ENCODE results near the gene WDR54.

DNA sequence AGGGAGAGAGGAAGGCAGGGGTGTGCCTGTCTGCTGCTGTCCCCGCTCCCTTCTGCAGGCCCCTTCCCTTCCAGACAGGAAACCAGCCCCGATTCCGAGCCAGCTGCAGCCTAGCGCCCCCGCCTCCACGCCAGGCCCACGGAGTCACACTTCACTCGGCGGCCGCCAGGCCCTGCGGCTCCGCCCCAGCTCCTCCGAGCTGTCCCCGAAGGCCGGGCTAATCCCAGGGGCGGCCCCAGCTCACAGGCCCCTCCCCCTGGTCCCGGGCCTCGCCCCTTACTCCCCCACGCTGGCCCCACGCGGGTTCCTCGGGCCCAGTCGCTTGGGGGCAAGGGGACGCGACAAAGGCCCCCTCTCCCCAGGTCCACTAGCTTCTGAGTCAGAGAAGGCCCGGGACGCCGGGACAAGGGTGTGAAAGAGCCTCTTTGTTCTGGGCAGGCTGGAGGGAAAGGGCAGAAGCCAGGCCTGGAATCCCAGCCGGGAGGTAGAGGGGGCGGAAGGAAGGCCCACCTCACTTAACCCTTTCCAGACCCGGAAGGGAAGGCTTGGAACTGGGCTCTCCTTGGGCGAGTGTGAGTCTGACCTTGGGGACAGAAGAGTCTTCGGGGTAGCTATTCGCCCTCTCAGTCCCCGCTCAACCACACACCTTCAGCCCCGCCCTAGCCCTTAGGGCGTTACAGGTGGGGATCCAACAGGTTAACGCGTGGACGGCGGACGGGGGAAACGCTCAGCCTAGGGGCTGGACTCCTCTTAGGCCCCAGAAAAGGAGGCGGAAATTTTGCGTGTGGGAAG is 19.0 kb downstream of the WDR54 start:
- TF ChIP-seq EZH2 (IDR thresholded peaks at IDR 0.05; ENCODE audit: borderline replicate concordance, low read depth, low read length, severe bottlenecking): no peak
- peak; percentile 51 for TF ChIP-seq CTCF (IDR thresholded peaks at IDR 0.05; ENCODE audit: borderline replicate concordance, extremely low read depth, low read length, poor library complexity, severe bottlenecking)

Data from DND-41 (cell line).